ENCODE results near the gene IFRD2.

GRCh38 chr3:50241713-50242380 is 50.4 kb downstream of the IFRD2 start:
- TF ChIP-seq CTCF (IDR thresholded peaks at IDR 0.05) (no peak), ZFX (IDR thresholded peaks at IDR 0.05; ENCODE audit: borderline replicate concordance) (no peak)

All from 22Rv1 (cell line).